ENCODE data around the gene CASQ2. TPM values are rescaled to one million over a fixed set of nuclear protein-coding genes. Genes with fewer than 3 reads are reported as not detected.

Gene CASQ2
- total RNA-seq, 1 donor from 2014 or later, result 0.11 TPM

- Mint-ChIP-seq H3K27me3 (ENCODE audit: low read depth, unreplicated experiment) (no peaks in the 10 kb centered on the region), H3K27ac (ENCODE audit: unreplicated experiment) (no peak overlapping the region), H3K4me1 (ENCODE audit: low read depth, unreplicated experiment) (peaks cover 29% of the 10 kb centered on the region), H3K9me3 (ENCODE audit: unreplicated experiment) (no peaks in the 10 kb centered on the region), H3K4me3 (ENCODE audit: unreplicated experiment) (no peak overlapping the region), H3K36me3 (ENCODE audit: low read depth, unreplicated experiment) (peaks cover 24% of the 10 kb centered on the region)
- Histone ChIP-seq H4K20me1 (ENCODE audit: insufficient read depth, low read length) (peaks cover 21% of the 10 kb centered on the region), H3K9me3 (ENCODE audit: insufficient read depth, low read depth, low read length) (no peaks in the 10 kb centered on the region), H2AFZ (ENCODE audit: low read depth, low read length) (no peak overlapping the region), H3K27me3 (ENCODE audit: insufficient read depth, low read length) (no peaks in the 10 kb centered on the region), H3K79me2 (ENCODE audit: insufficient read depth, low read length) (peaks cover 40% of the 10 kb centered on the region), H3K9ac (ENCODE audit: low read length) (no peak overlapping the region), H3K4me3 (ENCODE audit: insufficient read depth, low read depth, low read length) (no peak overlapping the region), H3K27ac (ENCODE audit: low read depth, low read length) (no peak overlapping the region), H3K4me1 (ENCODE audit: insufficient read depth, low read length) (peaks cover 8% of the 10 kb centered on the region), H3K36me3 (ENCODE audit: insufficient read depth, low read length) (peaks cover 7% of the 10 kb centered on the region), H3K4me2 (ENCODE audit: low read length) (no peak overlapping the region)
- FAIRE-seq (no peak), DNase-seq (ENCODE audit: low read depth) (no peak)
- no peak for TF ChIP-seq EZH2 (IDR thresholded peaks at IDR 0.05; ENCODE audit: insufficient read depth, low read length)
- TF ChIP-seq, protein P1, sequence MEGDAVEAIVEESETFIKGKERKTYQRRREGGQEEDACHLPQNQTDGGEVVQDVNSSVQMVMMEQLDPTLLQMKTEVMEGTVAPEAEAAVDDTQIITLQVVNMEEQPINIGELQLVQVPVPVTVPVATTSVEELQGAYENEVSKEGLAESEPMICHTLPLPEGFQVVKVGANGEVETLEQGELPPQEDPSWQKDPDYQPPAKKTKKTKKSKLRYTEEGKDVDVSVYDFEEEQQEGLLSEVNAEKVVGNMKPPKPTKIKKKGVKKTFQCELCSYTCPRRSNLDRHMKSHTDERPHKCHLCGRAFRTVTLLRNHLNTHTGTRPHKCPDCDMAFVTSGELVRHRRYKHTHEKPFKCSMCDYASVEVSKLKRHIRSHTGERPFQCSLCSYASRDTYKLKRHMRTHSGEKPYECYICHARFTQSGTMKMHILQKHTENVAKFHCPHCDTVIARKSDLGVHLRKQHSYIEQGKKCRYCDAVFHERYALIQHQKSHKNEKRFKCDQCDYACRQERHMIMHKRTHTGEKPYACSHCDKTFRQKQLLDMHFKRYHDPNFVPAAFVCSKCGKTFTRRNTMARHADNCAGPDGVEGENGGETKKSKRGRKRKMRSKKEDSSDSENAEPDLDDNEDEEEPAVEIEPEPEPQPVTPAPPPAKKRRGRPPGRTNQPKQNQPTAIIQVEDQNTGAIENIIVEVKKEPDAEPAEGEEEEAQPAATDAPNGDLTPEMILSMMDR (IDR thresholded peaks at IDR 0.05; ENCODE audit: insufficient read depth, low read depth, low read length), result no peak
These were observed 112.6 kb downstream of the CASQ2 start for GRCh38 chr1:115655916-115656315.

- peak overlapping the region; percentile 1 for H3K27ac ChIP-seq (ENCODE audit: low read depth, low read length)
- Mint-ChIP-seq H3K36me3 (ENCODE audit: low read depth, unreplicated experiment) (peaks cover 21% of the 10 kb centered on the region), H3K9me3 (ENCODE audit: unreplicated experiment) (no peaks in the 10 kb centered on the region), H3K27ac (ENCODE audit: unreplicated experiment) (no peak overlapping the region), H3K27me3 (ENCODE audit: low read depth, unreplicated experiment) (no peaks in the 10 kb centered on the region), H3K4me1 (ENCODE audit: low read depth, unreplicated experiment) (peaks cover 25% of the 10 kb centered on the region), H3K4me3 (ENCODE audit: unreplicated experiment) (no peak overlapping the region)
- no peak overlapping the region for H2AFZ ChIP-seq (ENCODE audit: low read depth, low read length)
- peaks cover 23% of the 10 kb centered on the region for H4K20me1 ChIP-seq (ENCODE audit: insufficient read depth, low read length)
- TF ChIP-seq, protein P1 (IDR thresholded peaks at IDR 0.05; ENCODE audit: insufficient read depth, low read depth, low read length), result no peak
- TF ChIP-seq EZH2 (IDR thresholded peaks at IDR 0.05; ENCODE audit: insufficient read depth, low read length), result no peak
- H3K27me3 ChIP-seq (ENCODE audit: insufficient read depth, low read length), result no peaks in the 10 kb centered on the region
- H3K9me3 ChIP-seq (ENCODE audit: insufficient read depth, low read depth, low read length), result no peaks in the 10 kb centered on the region
- peak overlapping the region; percentile 5 for H3K9ac ChIP-seq (ENCODE audit: low read length)
- DNase-seq (ENCODE audit: low read depth) (no peak), FAIRE-seq (no peak)
- peaks cover 44% of the 10 kb centered on the region for H3K79me2 ChIP-seq (ENCODE audit: insufficient read depth, low read length)
- H3K4me1 ChIP-seq (ENCODE audit: insufficient read depth, low read length), result peaks cover 8% of the 10 kb centered on the region
- H3K4me2 ChIP-seq (ENCODE audit: low read length), result peak overlapping the region; percentile 71
- no peak overlapping the region for H3K4me3 ChIP-seq (ENCODE audit: insufficient read depth, low read depth, low read length)
- peaks cover 5% of the 10 kb centered on the region for H3K36me3 ChIP-seq (ENCODE audit: insufficient read depth, low read length)
These were observed 113.2 kb downstream of the CASQ2 start for GRCh38 chr1:115655306-115655663.

- H3K27me3 Mint-ChIP-seq (ENCODE audit: low read depth, unreplicated experiment), result no peaks in the 10 kb centered on the region
- peaks cover 20% of the 10 kb centered on the region for H3K36me3 Mint-ChIP-seq (ENCODE audit: low read depth, unreplicated experiment)
- H3K4me1 Mint-ChIP-seq (ENCODE audit: low read depth, unreplicated experiment), result peaks cover 26% of the 10 kb centered on the region
- Histone ChIP-seq H3K4me1 (ENCODE audit: insufficient read depth, low read length) (peaks cover 13% of the 10 kb centered on the region), H2AFZ (ENCODE audit: low read depth, low read length) (no peak overlapping the region), H3K36me3 (ENCODE audit: insufficient read depth, low read length) (peaks cover 3% of the 10 kb centered on the region), H3K4me2 (ENCODE audit: low read length) (peak overlapping the region; percentile 71), H3K27ac (ENCODE audit: low read depth, low read length) (peak overlapping the region; percentile 1), H3K9ac (ENCODE audit: low read length) (peak overlapping the region; percentile 5), H3K9me3 (ENCODE audit: insufficient read depth, low read depth, low read length) (no peaks in the 10 kb centered on the region), H4K20me1 (ENCODE audit: insufficient read depth, low read length) (peaks cover 27% of the 10 kb centered on the region), H3K27me3 (ENCODE audit: insufficient read depth, low read length) (no peaks in the 10 kb centered on the region), H3K79me2 (ENCODE audit: insufficient read depth, low read length) (peaks cover 47% of the 10 kb centered on the region), H3K4me3 (ENCODE audit: insufficient read depth, low read depth, low read length) (no peak overlapping the region)
- H3K9me3 Mint-ChIP-seq (ENCODE audit: unreplicated experiment), result no peaks in the 10 kb centered on the region
- H3K4me3 Mint-ChIP-seq (ENCODE audit: unreplicated experiment), result no peak overlapping the region
- no peak for FAIRE-seq
- H3K27ac Mint-ChIP-seq (ENCODE audit: unreplicated experiment), result peak overlapping the region; percentile 80
- TF ChIP-seq EZH2 (IDR thresholded peaks at IDR 0.05; ENCODE audit: insufficient read depth, low read length), result no peak
- TF ChIP-seq, protein P1 (IDR thresholded peaks at IDR 0.05; ENCODE audit: insufficient read depth, low read depth, low read length), result no peak
- DNase-seq (ENCODE audit: low read depth), result peak; percentile 60
These were observed 113.7 kb downstream of the CASQ2 start for GRCh38 chr1:115654663-115655305.

Measured in astrocyte (in vitro differentiated cells and primary cell).